RWPE1 (cell line): ENCODE measurements around the gene GJB2.

Experiments
- CTCF ChIA-PET: fragments of 350-600 bp; sonication (Branson Sonifier 250); formaldehyde crosslinking; extraction: SDS; loops from one replicate; lab custom pipeline; 2021; lab: Yijun Ruan, JAX
- POLR2A ChIA-PET: fragments of 400-600 bp; formaldehyde crosslinking; extraction: SDS; loops from one replicate; lab custom pipeline; 2020; ENCODE audit warnings: antibody characterized with exemption; ENCODE audit not compliant: low non-redundant PET; lab: Yijun Ruan, JAX
- DNase-seq: peaks from one replicate; pipeline ENCODE4 v3.0.0; 2012; ENCODE audit warnings: low spot score
- H3K27ac ChIP-seq: fragments of 450-650 bp; 2 replicates; pipeline ENCODE4 v1.5.1; 2017
- TF ChIP-seq, protein P1 (sequence below): fragments of 450-650 bp; conservative IDR thresholded peaks from 2 replicates; pipeline ENCODE4 v1.5.1; 2017; ENCODE audit warnings: low read depth, mild to moderate bottlenecking

GJB2 gene

DNA sequence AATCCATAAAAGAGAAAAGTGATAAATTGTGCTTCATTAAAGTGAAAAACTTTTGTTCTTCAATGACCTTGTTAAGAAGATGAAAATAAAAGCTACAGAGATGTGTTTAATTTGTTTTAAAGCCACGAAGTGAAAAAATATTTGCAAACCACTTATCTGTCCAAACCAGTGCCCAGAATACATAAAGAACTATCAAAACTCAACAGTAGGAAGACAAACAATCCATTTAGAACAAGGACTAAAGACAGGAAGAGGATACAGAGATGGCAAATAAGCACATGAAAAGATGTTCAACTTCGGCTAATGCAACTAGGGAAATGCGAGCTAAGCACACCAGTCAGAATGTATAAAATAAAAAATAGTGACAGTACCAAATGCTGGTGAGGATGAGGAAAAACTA is 24.4 kb upstream of the GJB2 start:
- ChIA-PET POLR2A (no interaction called here), CTCF (interaction anchor here (1.0 kb wide), 1 partner anchor 10 kb away, joined by 4 read pairs; no protein-coding TSS in a partner anchor)
- no peak for DNase-seq
- TF ChIP-seq, protein P1, sequence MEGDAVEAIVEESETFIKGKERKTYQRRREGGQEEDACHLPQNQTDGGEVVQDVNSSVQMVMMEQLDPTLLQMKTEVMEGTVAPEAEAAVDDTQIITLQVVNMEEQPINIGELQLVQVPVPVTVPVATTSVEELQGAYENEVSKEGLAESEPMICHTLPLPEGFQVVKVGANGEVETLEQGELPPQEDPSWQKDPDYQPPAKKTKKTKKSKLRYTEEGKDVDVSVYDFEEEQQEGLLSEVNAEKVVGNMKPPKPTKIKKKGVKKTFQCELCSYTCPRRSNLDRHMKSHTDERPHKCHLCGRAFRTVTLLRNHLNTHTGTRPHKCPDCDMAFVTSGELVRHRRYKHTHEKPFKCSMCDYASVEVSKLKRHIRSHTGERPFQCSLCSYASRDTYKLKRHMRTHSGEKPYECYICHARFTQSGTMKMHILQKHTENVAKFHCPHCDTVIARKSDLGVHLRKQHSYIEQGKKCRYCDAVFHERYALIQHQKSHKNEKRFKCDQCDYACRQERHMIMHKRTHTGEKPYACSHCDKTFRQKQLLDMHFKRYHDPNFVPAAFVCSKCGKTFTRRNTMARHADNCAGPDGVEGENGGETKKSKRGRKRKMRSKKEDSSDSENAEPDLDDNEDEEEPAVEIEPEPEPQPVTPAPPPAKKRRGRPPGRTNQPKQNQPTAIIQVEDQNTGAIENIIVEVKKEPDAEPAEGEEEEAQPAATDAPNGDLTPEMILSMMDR, result no peak
- H3K27ac ChIP-seq, result no peak overlapping the region

GRCh38 chr13:20209948-20210347 is 17.2 kb upstream of the GJB2 start:
- TF ChIP-seq, protein P1, result no peak
- ChIA-PET POLR2A (interaction anchor here (0.7 kb wide), 1 partner anchor 117 kb away, joined by 3 read pairs; no protein-coding TSS in a partner anchor), CTCF (interaction anchor here (0.7 kb wide), 1 partner anchor 1290 kb away, joined by 3 read pairs; no protein-coding TSS in a partner anchor)
- no peak for DNase-seq
- no peak overlapping the region for H3K27ac ChIP-seq

DNA sequence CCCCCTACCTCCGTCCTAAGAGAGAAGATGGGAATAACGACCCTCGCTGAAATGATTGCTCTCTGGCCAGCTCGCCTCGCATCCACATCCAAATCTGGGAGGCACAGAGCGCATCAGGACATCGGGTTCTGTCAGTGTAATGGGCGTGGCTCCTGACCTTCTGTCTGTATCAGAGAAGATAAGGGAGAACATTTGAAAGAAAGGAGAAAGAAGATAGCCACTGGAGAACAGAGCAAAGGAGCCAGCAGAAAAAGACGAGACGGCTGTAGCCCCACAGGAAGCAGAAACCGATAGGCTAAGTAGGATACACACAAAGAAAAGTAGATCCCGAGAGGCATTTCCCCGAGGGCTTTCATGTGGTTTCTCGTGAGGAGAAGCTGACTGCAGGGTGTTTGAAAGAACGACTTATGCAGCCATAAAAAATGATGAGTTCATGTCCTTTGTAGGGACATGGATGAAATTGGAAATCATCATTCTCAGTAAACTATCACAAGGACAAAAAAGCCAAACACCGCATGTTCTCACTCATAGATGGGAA is 14.0 kb upstream of the GJB2 start:
- CTCF ChIA-PET, result no interaction called here
- POLR2A ChIA-PET, result no interaction called here
- no peak for DNase-seq
- no peak overlapping the region for H3K27ac ChIP-seq
- TF ChIP-seq, protein P1, result no peak

GRCh38 chr13:20206065-20206697 is 13.4 kb upstream of the GJB2 start:
- DNase-seq, result no peak
- ChIA-PET CTCF (interaction anchor here (0.7 kb wide), 1 partner anchor 9 kb away, joined by 5 read pairs; no protein-coding TSS in a partner anchor), POLR2A (no interaction called here)
- no peak overlapping the region for H3K27ac ChIP-seq
- TF ChIP-seq, protein P1, result no peak

GRCh38 chr13:20198781-20199180 is 6.0 kb upstream of the GJB2 start:
- POLR2A ChIA-PET, result no interaction called here
- CTCF ChIA-PET, result interaction anchor here (0.5 to 1.2 kb wide), 4 partner anchors 35 to 629 kb away, joined by 3 to 6 read pairs (median 4); no protein-coding TSS in a partner anchor
- no peak for DNase-seq
- H3K27ac ChIP-seq, result no peak overlapping the region
- TF ChIP-seq, protein P1, result no peak

- ChIA-PET CTCF (interaction anchor here (0.5 to 1.5 kb wide), 19 partner anchors 9 to 728 kb away, joined by 3 to 9 read pairs (median 4); no protein-coding TSS in a partner anchor), POLR2A (no interaction called here)
- DNase-seq, result peak; percentile 50
- TF ChIP-seq, protein P1, result peak; percentile 77
- no peak overlapping the region for H3K27ac ChIP-seq
Observed at GRCh38 chr13:20197361-20197834, 4.7 kb upstream of the GJB2 start.
